A673 (cell line): Measurements from ENCODE around the gene TLE6.

ENCODE experiments used
- EZH2 ChIP-seq: fragments of 200-600 bp; sonication (generic); IDR thresholded peaks from 2 replicates; pipeline ENCODE4 v1.6.1; 2017; ENCODE audit warnings: borderline replicate concordance, low read depth, mild to moderate bottlenecking, mixed read lengths, antibody characterized with exemption, low read length; ENCODE audit not compliant: poor library complexity, severe bottlenecking
- TF ChIP-seq, protein P1 (sequence below): fragments of 300-800, 200-600 bp; sonication (generic); conservative IDR thresholded peaks from 2 replicates; pipeline ENCODE4 v1.5.1; 2017; ENCODE audit warnings: low read depth, mild to moderate bottlenecking, antibody characterized with exemption, low read length, moderate library complexity, mixed read lengths

DNA sequence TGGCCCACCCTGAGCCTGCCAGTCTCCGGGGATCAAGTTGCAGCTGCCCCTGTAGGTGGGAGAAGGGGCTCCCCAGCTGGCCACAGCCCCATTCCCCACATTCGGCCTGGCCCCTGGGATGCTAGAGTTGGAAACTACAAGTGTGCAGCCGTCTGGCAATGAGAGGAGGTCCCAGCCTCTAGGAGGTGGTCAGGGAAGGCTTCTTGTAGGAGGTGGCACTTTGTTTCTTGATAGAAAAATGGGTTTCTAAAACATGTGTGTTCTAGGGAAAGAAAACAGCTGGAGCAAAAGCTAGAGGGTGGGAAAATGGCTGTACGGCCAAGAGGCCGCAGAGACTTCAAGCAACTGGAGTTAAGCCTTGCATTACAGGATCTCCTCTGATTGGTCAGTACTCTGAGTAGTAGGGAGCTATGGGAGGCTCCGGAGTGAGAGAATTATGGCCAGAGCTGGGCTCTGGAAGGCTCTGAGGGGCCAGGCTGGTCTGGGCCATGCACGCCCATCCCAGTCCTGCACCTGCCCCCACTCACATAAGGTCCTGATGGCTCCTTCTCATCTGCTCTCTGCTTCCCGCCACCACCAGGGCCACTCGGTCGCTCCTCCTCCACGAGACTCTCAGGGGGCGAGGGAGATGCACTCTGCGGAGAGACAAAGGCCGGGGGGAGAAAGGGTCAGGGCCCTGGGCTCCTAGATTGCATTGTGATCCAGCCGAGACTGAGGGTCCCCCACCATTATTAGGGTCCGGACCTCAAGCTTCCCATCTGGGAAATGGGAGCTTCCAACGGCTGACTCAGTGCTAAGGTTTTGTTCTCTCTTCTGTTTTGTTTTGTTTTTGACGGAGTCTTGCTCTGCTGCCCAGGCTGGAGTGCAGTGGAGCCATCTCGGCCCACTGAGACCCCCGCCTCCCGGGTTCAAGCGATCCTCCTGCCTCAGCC lies 38.0 kb downstream of the TLE6 start:
- TF ChIP-seq, protein P1, sequence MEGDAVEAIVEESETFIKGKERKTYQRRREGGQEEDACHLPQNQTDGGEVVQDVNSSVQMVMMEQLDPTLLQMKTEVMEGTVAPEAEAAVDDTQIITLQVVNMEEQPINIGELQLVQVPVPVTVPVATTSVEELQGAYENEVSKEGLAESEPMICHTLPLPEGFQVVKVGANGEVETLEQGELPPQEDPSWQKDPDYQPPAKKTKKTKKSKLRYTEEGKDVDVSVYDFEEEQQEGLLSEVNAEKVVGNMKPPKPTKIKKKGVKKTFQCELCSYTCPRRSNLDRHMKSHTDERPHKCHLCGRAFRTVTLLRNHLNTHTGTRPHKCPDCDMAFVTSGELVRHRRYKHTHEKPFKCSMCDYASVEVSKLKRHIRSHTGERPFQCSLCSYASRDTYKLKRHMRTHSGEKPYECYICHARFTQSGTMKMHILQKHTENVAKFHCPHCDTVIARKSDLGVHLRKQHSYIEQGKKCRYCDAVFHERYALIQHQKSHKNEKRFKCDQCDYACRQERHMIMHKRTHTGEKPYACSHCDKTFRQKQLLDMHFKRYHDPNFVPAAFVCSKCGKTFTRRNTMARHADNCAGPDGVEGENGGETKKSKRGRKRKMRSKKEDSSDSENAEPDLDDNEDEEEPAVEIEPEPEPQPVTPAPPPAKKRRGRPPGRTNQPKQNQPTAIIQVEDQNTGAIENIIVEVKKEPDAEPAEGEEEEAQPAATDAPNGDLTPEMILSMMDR = no peak
- no peak for TF ChIP-seq EZH2
